Hematopoietic multipotent progenitor cell treated with erythropoietin and hydrocortisone succinate and interleukin-3 and kit ligand, for 6 days (in vitro differentiated cells): ENCODE results near the gene MACC1.
"Not testable (repeated sequence)": the region's sequence is repeated elsewhere in the genome, so short reads cannot be mapped to it uniquely, and the experiment has no call there.

Source experiments
- DNase-seq: peaks from one replicate; pipeline ENCODE4 v3.0.0-alpha.2; 2015

MACC1 gene

GRCh38 chr7:20122073-20122472, 95.1 kb downstream of the MACC1 start:
- no peak for DNase-seq

- DNase-seq, result no peak
These were observed 95.8 kb downstream of the MACC1 start for GRCh38 chr7:20121404-20121803.

- not testable (repeated sequence) for DNase-seq
These were observed 96.5 kb downstream of the MACC1 start for GRCh38 chr7:20120611-20121168.

- no peak for DNase-seq
These were observed 100.3 kb downstream of the MACC1 start for GRCh38 chr7:20116869-20117268.

GRCh38 chr7:20114468-20114867, 102.7 kb downstream of the MACC1 start:
- peak; percentile 81 for DNase-seq

GRCh38 chr7:20113427-20114027, 103.7 kb downstream of the MACC1 start:
- peak; percentile 14 for DNase-seq

- no peak for DNase-seq
These were observed 104.5 kb downstream of the MACC1 start for GRCh38 chr7:20112696-20113095.

GRCh38 chr7:20111821-20112542, 105.2 kb downstream of the MACC1 start:
- no peak for DNase-seq

- DNase-seq, result no peak
These were observed 109.6 kb downstream of the MACC1 start for GRCh38 chr7:20107582-20107981.

- DNase-seq, result no peak
These were observed 112.5 kb downstream of the MACC1 start for GRCh38 chr7:20104696-20105095.

GRCh38 chr7:20102982-20103381, 114.2 kb downstream of the MACC1 start:
- no peak for DNase-seq

GRCh38 chr7:20095862-20096261, 121.3 kb downstream of the MACC1 start:
- DNase-seq, result no peak

GRCh38 chr7:20095436-20095835, 121.7 kb downstream of the MACC1 start:
- no peak for DNase-seq

- no peak for DNase-seq
These were observed 127.8 kb downstream of the MACC1 start for GRCh38 chr7:20089431-20089830.

GRCh38 chr7:20085086-20085485, 132.1 kb downstream of the MACC1 start:
- DNase-seq, result no peak
